Endothelial cell of umbilical vein (primary cell): ENCODE results near the gene MINAR2. TPM values are rescaled to one million over a fixed set of nuclear protein-coding genes. Genes with fewer than 3 reads are reported as not detected.

Experiments
- BruUV-seq: library from RNA; stranded (reverse); fragments of 400-500 nt; replicated peaks from 2 replicates; lab custom pipeline; 2021; lab: Mats Ljungman, UMichigan
- CTCF ChIA-PET: fragments of 300-600, 350-600 bp; sonication (Branson Sonifier 250); formaldehyde crosslinking; loops from one replicate; lab custom pipeline; 2021; ENCODE audit warnings: antibody characterized with exemption, inconsistent platforms; lab: Charles Lee
- POLR2A ChIA-PET: fragments of 300-600, 350-600 bp; sonication (Branson Sonifier 250); formaldehyde crosslinking; loops from one replicate; lab custom pipeline; 2021; ENCODE audit warnings: antibody characterized with exemption, inconsistent platforms; lab: Charles Lee
- DNase-seq: peaks from one replicate; pipeline ENCODE4 v3.0.0-alpha.2; 2011; ENCODE audit warnings: low read depth, low spot score
- FAIRE-seq: peaks from 2 replicates; lab custom pipeline; 2011; peaks lifted over from hg19 to GRCh38; lab: Jason Lieb, UNC
- H2AFZ ChIP-seq: 2 replicates; pipeline ENCODE4 v1.6.0; 2012; ENCODE audit warnings: low read depth, low read length, control low read depth, inconsistent platforms
- H3K27ac ChIP-seq: 2 replicates; pipeline ENCODE4 v1.5.1; 2011; ENCODE audit warnings: low read depth, mild to moderate bottlenecking, control low read depth, low read length, moderate library complexity; ENCODE audit not compliant: insufficient read depth
- H3K27me3 ChIP-seq, 2 experiments: 2 replicates each; pipeline versions ENCODE4 v1.6.0 to v1.6.1; 2011; ENCODE audit warnings: low read length in 2 of 2, mixed read lengths in 1 of 2; ENCODE audit not compliant: control insufficient read depth in 2 of 2, insufficient read depth in 2 of 2
- H3K36me3 ChIP-seq, 2 experiments: 2 replicates in 1 of 2; 3 replicates in 1 of 2; pipeline ENCODE4 v1.5.1; 2011; ENCODE audit warnings: low read length in 2 of 2, mild to moderate bottlenecking in 1 of 2, moderate library complexity in 1 of 2; ENCODE audit not compliant: control insufficient read depth in 2 of 2, insufficient read depth in 2 of 2; ENCODE audit errors: extremely low read depth in 1 of 2
- H3K4me1 ChIP-seq: 3 replicates; pipeline ENCODE4 v1.5.1; 2011; ENCODE audit warnings: mild to moderate bottlenecking, low read length; ENCODE audit not compliant: control insufficient read depth, insufficient read depth; ENCODE audit errors: extremely low read depth
- H3K4me2 ChIP-seq: 2 replicates; pipeline ENCODE4 v1.6.1; 2011; ENCODE audit warnings: low read length, control low read depth, mixed read lengths; ENCODE audit not compliant: insufficient read depth
- H3K4me3 ChIP-seq, 3 experiments: fragments of 200-600 bp in 1 of 3; sonication (generic), shearing (Covaris generic) in 1 of 3; replicated peaks in 1 of 3; 2 replicates each; pipeline ENCODE4 v1.5.1; 2011 to 2016; ENCODE audit warnings: control low read depth in 3 of 3, low read length in 3 of 3, mild to moderate bottlenecking in 2 of 3, inconsistent platforms in 1 of 3, low read depth in 1 of 3, moderate library complexity in 1 of 3; ENCODE audit not compliant: insufficient read depth in 1 of 3
- H3K79me2 ChIP-seq: 2 replicates; pipeline ENCODE4 v1.6.0; 2012; ENCODE audit warnings: low read length, inconsistent platforms; ENCODE audit not compliant: control insufficient read depth, insufficient read depth
- H3K9ac ChIP-seq: replicated peaks from 2 replicates; pipeline ENCODE3; 2011; ENCODE audit warnings: low read length, control low read depth; ENCODE audit not compliant: insufficient read depth; ENCODE audit errors: extremely low read depth
- H3K9me1 ChIP-seq: replicated peaks from 3 replicates; pipeline ENCODE4 v1.6.0; 2011; ENCODE audit warnings: mild to moderate bottlenecking, low read length; ENCODE audit not compliant: control insufficient read depth, insufficient read depth; ENCODE audit errors: extremely low read depth
- H3K9me3 ChIP-seq: replicated peaks from 2 replicates; pipeline ENCODE4 v1.5.1; 2012; ENCODE audit warnings: low read length, inconsistent platforms; ENCODE audit not compliant: control insufficient read depth, insufficient read depth
- H4K20me1 ChIP-seq: replicated peaks from 2 replicates; pipeline ENCODE3; 2011; ENCODE audit warnings: mild to moderate bottlenecking, low read length; ENCODE audit not compliant: control insufficient read depth, insufficient read depth; ENCODE audit errors: extremely low read depth
- CTCF ChIP-seq, 2 donors: IDR thresholded peaks; 1 replicate in 1 of 2; 2 replicates in 1 of 2; pipeline ENCODE4 v1.5.1; 2011; ENCODE audit warnings: low read length in 2 of 2, mild to moderate bottlenecking in 2 of 2, moderate library complexity in 2 of 2, control low read depth in 1 of 2, inconsistent platforms in 1 of 2, low read depth in 1 of 2; ENCODE audit not compliant: insufficient read depth in 1 of 2; ENCODE audit errors: extremely low read depth in 1 of 2
- EZH2 ChIP-seq: IDR thresholded peaks from 2 replicates; pipeline ENCODE4 v1.6.1; 2012; ENCODE audit warnings: borderline replicate concordance, low read depth, mild to moderate bottlenecking, moderate library complexity, low read length, inconsistent platforms; ENCODE audit not compliant: severe bottlenecking
- FOS ChIP-seq: IDR thresholded peaks from 2 replicates; pipeline ENCODE4 v1.6.1; 2011; ENCODE audit warnings: mild to moderate bottlenecking, low read length, moderate library complexity, borderline replicate concordance; ENCODE audit not compliant: insufficient read depth
- GATA2 ChIP-seq: IDR thresholded peaks from 2 replicates; pipeline ENCODE4 v1.7.0; 2011; ENCODE audit warnings: low read depth, mild to moderate bottlenecking, moderate library complexity, mixed read lengths, low read length; ENCODE audit not compliant: insufficient read length, insufficient read depth
- JUN ChIP-seq: IDR thresholded peaks from 2 replicates; pipeline ENCODE4 v1.6.1; 2011; ENCODE audit warnings: borderline replicate concordance, low read depth; ENCODE audit not compliant: insufficient read length, insufficient read depth
- MAX ChIP-seq: IDR thresholded peaks from 2 replicates; pipeline ENCODE4 v1.6.1; 2011; ENCODE audit not compliant: insufficient read depth, insufficient read length
- MYC ChIP-seq: IDR thresholded peaks from one replicate; pipeline ENCODE4 v1.6.1; 2011; ENCODE audit warnings: mild to moderate bottlenecking, low read depth, low read length
- POLR2A ChIP-seq: IDR thresholded peaks from 2 replicates; pipeline ENCODE4 v1.6.1; 2012; ENCODE audit warnings: low read depth, mild to moderate bottlenecking, control low read depth, low read length
- POLR2AphosphoS5 ChIP-seq: IDR thresholded peaks from 2 replicates; pipeline ENCODE4 v1.6.1; 2012; ENCODE audit warnings: low read depth, mild to moderate bottlenecking, control low read depth, low read length, moderate library complexity; ENCODE audit not compliant: insufficient read depth
- dilution Hi-C: fragments of 300-500 bp; cut with MboI; formaldehyde crosslinking; loops from one replicate; pipeline ENCODE4 v1.15.0; 2019; ENCODE audit warnings: low sequenced_read_pairs; ENCODE audit not compliant: extremely low pct_ligation_motif_present
- intact Hi-C: fragments of 100-400 bp; cut with micrococcal nuclease; formaldehyde crosslinking; loops from one replicate; pipeline ENCODE4 v1.10.0; 2022
- polyA plus RNA-seq, 4 experiments: library from polyadenylated mRNA; depleted of rRNA in 3 of 4; stranded (reverse) in 3 of 4; unstranded in 1 of 4; fragments of >200 nt; gene quantifications; 2 replicates each; pipeline versions ENCODE4 v1.2.1 to v1.2.3, GENCODE V29; 2011 to 2012; ENCODE audit warnings: missing spikeins in 1 of 4
- total RNA-seq: library from RNA; stranded (reverse); gene quantifications from 2 replicates; pipeline ENCODE4 v1.2.3, GENCODE V29; 2021

Gene MINAR2
- total and polyA plus RNA-seq, 2 donors (not counting 3 experiments of a cell fraction or from before 2014, with no cell fraction given) = not detected

- H4K20me1 ChIP-seq = no peaks in the 10 kb centered on the region
- H3K9ac ChIP-seq = no peak overlapping the region
- ChIA-PET POLR2A (no interaction called here), CTCF (interaction anchor here (0.7 kb wide), 1 partner anchor 10 kb away, joined by 3 read pairs; no protein-coding TSS in a partner anchor)
- no peaks in the 10 kb centered on the region for H3K36me3 ChIP-seq
- DNase-seq (no peak), FAIRE-seq (no peak)
- no peak overlapping the region for H3K27ac ChIP-seq
- H3K27me3 ChIP-seq = no peaks in the 10 kb centered on the region
- no peak overlapping the region for H3K4me2 ChIP-seq
- H3K4me3 ChIP-seq = no peak overlapping the region
- H3K4me1 ChIP-seq = no peaks in the 10 kb centered on the region
- dilution Hi-C loops = no loop called here
- no peaks in the 10 kb centered on the region for H3K9me3 ChIP-seq
- intact Hi-C loops = no loop called here
- H3K79me2 ChIP-seq = no peaks in the 10 kb centered on the region
- H2AFZ ChIP-seq = no peak overlapping the region
- no TSS peak for BruUV-seq
- H3K9me1 ChIP-seq = no peaks in the 10 kb centered on the region
- no peak for TF ChIP-seq JUN
- no peak for TF ChIP-seq FOS
- no peak for TF ChIP-seq POLR2AphosphoS5
These were observed 1.3 kb downstream of the MINAR2 start for GRCh38 chr5:129748913-129749880.

- Histone ChIP-seq H3K27ac (no peak overlapping the region), H3K9me1 (no peaks in the 10 kb centered on the region), H3K4me1 (no peaks in the 10 kb centered on the region), H4K20me1 (no peaks in the 10 kb centered on the region), H3K36me3 (no peaks in the 10 kb centered on the region), H2AFZ (no peak overlapping the region), H3K4me3 (no peak overlapping the region), H3K79me2 (no peaks in the 10 kb centered on the region), H3K9ac (no peak overlapping the region), H3K4me2 (no peak overlapping the region), H3K27me3 (no peaks in the 10 kb centered on the region), H3K9me3 (no peaks in the 10 kb centered on the region)
- intact Hi-C loops = no loop called here
- POLR2A ChIA-PET = no interaction called here
- DNase-seq (no peak), FAIRE-seq (peak; percentile 15)
- BruUV-seq = no TSS peak
- TF ChIP-seq FOS (no peak), MAX (no peak), JUN (no peak), POLR2AphosphoS5 (no peak), MYC (no peak), EZH2 (no peak), GATA2 (no peak), POLR2A (no peak), CTCF (IDR thresholded peaks at IDR 0.05; ENCODE audit: extremely low read depth in 1 of 2, insufficient read depth in 1 of 2, low read depth in 1 of 2, low read length in 2 of 2) (no peak)
- CTCF ChIA-PET = interaction anchor here (4.8 kb wide), 1 partner anchor 11 kb away, joined by 37 read pairs; no protein-coding TSS in a partner anchor
- dilution Hi-C loops = no loop called here
These were observed 12.9 kb downstream of the MINAR2 start for GRCh38 chr5:129760636-129761325.
